Nephron (organoid): Measurements from ENCODE around the gene ACSM3.

Experiments used
- H3K27ac Mint-ChIP-seq, 3 experiments: 2 replicates each; pipeline ENCODE4 v1.8.0; 2020; ENCODE audit warnings: mixed read lengths in 3 of 3, mild to moderate bottlenecking in 2 of 3, moderate library complexity in 1 of 3
- H3K27me3 Mint-ChIP-seq: 2 replicates; pipeline ENCODE4 v1.8.0; 2021; ENCODE audit warnings: low read depth, mild to moderate bottlenecking, moderate library complexity, mixed read lengths
- H3K36me3 Mint-ChIP-seq: 2 replicates; pipeline ENCODE4 v1.8.0; 2020; ENCODE audit warnings: low read depth, mixed read lengths
- H3K4me1 Mint-ChIP-seq: 2 replicates; pipeline ENCODE4 v1.8.0; 2020; ENCODE audit warnings: mixed read lengths
- H3K4me3 Mint-ChIP-seq, 3 experiments: 2 replicates each; pipeline ENCODE4 v1.8.0; 2020; ENCODE audit warnings: mild to moderate bottlenecking in 3 of 3, mixed read lengths in 3 of 3, moderate library complexity in 2 of 3
- H3K9me3 Mint-ChIP-seq: 2 replicates; pipeline ENCODE4 v1.8.0; 2020; ENCODE audit warnings: mixed read lengths
- CTCF ChIP-seq, 3 experiments: fragments of 200-600 bp; sonication (generic); IDR thresholded peaks; one replicate each; pipeline ENCODE4 v1.5.0; 2021; ENCODE audit warnings: antibody characterized with exemption in 3 of 3; ENCODE audit not compliant: unreplicated experiment in 3 of 3

ACSM3 gene

GRCh38 chr16:20812510-20812909 is 48.7 kb downstream of the ACSM3 start:
- H3K4me3 Mint-ChIP-seq = no peak overlapping the region
- no peak for TF ChIP-seq CTCF (IDR thresholded peaks at IDR 0.05; ENCODE audit: unreplicated experiment in 3 of 3)
- H3K27me3 Mint-ChIP-seq = no peaks in the 10 kb centered on the region
- no peaks in the 10 kb centered on the region for H3K4me1 Mint-ChIP-seq
- no peaks in the 10 kb centered on the region for H3K36me3 Mint-ChIP-seq
- no peak overlapping the region for H3K27ac Mint-ChIP-seq
- H3K9me3 Mint-ChIP-seq = no peaks in the 10 kb centered on the region

- no peaks in the 10 kb centered on the region for H3K9me3 Mint-ChIP-seq
These were observed 51.0 kb downstream of the ACSM3 start for GRCh38 chr16:20814784-20815183.

DNA sequence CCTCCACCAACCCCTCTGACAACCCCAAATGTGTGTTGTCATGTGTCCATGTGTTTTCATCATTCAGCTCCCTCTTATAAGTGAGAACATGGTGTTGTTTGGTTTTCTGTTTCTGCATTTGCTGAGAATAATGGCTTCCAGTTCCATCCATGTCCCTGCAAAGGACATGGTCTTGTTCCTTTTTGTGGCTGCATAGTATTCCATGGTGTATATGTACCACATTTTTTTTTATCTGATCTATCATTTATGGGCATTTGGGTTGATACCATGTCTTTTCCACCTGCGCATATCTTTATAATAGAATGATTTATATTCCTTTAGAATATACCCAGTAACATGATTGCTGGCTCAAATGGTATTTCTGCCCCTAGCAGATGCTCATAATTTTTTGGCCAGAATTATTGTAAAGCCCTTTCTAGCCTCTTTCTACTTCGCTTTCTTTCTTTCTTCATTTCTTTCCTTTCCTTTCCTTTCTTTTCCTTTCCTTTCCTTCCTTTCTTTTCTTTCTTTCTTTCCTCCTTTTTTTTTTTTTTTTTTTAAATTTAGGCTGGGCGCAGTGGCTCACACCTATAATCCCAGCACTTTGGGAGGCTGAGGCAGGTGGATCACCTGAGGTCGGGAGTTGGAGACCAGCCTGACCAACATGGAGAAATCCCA is 55.2 kb downstream of the ACSM3 start:
- Mint-ChIP-seq H3K27me3 (no peaks in the 10 kb centered on the region), H3K36me3 (peaks cover 13% of the 10 kb centered on the region), H3K4me3 (no peak overlapping the region), H3K27ac (no peak overlapping the region), H3K9me3 (no peaks in the 10 kb centered on the region), H3K4me1 (no peaks in the 10 kb centered on the region)
- no peak for TF ChIP-seq CTCF (IDR thresholded peaks at IDR 0.05; ENCODE audit: unreplicated experiment in 3 of 3)

More at GRCh38 chr16:20814784-20815183, 51.0 kb downstream of the ACSM3 start:
- TF ChIP-seq CTCF (IDR thresholded peaks at IDR 0.05; ENCODE audit: unreplicated experiment in 3 of 3) = no peak
- H3K4me1 Mint-ChIP-seq = no peaks in the 10 kb centered on the region
- no peak overlapping the region for H3K4me3 Mint-ChIP-seq
- no peaks in the 10 kb centered on the region for H3K27me3 Mint-ChIP-seq
- H3K36me3 Mint-ChIP-seq = peaks cover 4% of the 10 kb centered on the region
- no peak overlapping the region for H3K27ac Mint-ChIP-seq

DNA sequence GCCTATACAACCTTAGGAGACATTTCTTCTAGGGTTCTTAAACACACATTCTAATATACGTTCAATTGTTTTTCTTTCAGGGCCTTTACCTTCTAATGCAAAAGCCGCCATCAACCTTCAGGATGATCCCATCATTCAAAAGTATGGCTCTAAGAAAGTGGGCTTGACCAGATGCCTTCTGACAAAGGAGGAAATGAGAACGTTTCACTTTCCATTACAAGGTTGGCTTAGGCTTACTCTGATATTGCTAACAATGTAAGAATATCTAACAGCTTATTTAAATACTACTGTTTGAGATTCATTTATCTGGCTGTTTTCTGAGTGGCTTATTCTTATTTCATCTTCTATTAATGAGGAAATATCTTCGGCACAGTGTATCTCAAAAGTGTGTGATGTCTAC is 57.9 kb downstream of the ACSM3 start:
- no peak overlapping the region for H3K4me3 Mint-ChIP-seq
- H3K36me3 Mint-ChIP-seq = peaks cover 13% of the 10 kb centered on the region
- H3K9me3 Mint-ChIP-seq = no peaks in the 10 kb centered on the region
- no peak for TF ChIP-seq CTCF (IDR thresholded peaks at IDR 0.05; ENCODE audit: unreplicated experiment in 3 of 3)
- H3K27ac Mint-ChIP-seq = no peak overlapping the region
- no peaks in the 10 kb centered on the region for H3K4me1 Mint-ChIP-seq
- no peaks in the 10 kb centered on the region for H3K27me3 Mint-ChIP-seq

DNA sequence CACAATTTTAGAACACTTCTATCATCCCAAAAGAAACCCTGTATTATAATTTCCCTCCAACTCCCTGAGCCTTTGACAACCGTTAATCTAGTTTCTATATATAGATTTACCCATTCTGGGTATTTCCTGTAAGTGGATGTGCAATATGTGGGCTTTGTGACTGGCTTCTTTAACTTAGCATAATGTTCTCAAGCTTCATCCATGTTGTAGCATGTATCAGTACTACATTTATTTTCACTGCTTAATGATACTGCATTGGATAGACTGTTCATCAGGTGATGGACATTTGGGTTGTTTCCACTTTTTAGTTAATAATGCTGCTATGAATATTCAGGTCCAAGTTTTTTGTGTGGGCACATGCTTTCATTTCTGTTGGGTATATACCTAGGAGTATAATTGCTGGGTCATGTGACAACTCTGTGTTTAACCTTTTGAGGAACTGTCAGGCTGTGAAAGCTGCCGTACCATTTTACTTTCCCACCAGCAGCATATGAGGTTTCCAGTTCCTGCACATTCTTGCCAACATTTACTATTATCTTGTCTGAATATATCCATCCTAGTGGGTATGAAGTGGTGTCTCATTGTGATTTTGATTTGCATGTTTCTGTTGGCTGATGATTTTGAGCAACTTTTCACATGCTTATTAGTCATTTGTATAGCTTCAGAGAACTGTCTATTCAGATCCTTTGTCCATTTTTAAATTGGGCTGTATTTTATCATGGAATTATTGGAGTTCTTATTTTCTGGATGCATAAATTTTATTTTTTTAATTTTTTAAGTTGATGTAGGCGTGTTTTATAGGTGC is 58.9 kb downstream of the ACSM3 start:
- no peaks in the 10 kb centered on the region for H3K9me3 Mint-ChIP-seq
- H3K4me3 Mint-ChIP-seq = no peak overlapping the region
- TF ChIP-seq CTCF (IDR thresholded peaks at IDR 0.05; ENCODE audit: unreplicated experiment in 3 of 3) = no peak
- H3K27me3 Mint-ChIP-seq = no peaks in the 10 kb centered on the region
- no peaks in the 10 kb centered on the region for H3K4me1 Mint-ChIP-seq
- H3K27ac Mint-ChIP-seq = no peak overlapping the region
- peaks cover 13% of the 10 kb centered on the region for H3K36me3 Mint-ChIP-seq
